ENCODE results near the gene SAMSN1. TPM values are rescaled to one million over a fixed set of nuclear protein-coding genes. Genes with fewer than 3 reads are reported as not detected.

SAMSN1 gene
- total RNA-seq, 6 experiments from 2014 or later = 1.2 to 7.4 (median 3.0) TPM

- DNase-seq (no peak), ATAC-seq (no peak)
- Histone ChIP-seq H3K27me3 (no peaks in the 10 kb centered on the region), H3K27ac (no peak overlapping the region), H3K36me3 (no peaks in the 10 kb centered on the region), H3K4me3 (no peak overlapping the region), H3K4me1 (no peaks in the 10 kb centered on the region), H3K9me3 (no peaks in the 10 kb centered on the region)
- intact Hi-C loops (cut with DNase I) = no loop called here
- 40% methylated on average over 4 of the region's 4 CpGs for WGBS (ENCODE audit: insufficient coverage, low coverage, low lambda C conversion rate, missing lambda C conversion rate)
- TF ChIP-seq CTCF (IDR thresholded peaks at IDR 0.05) (no peak), POLR2A (IDR thresholded peaks at IDR 0.05) (no peak)
Measured at GRCh38 chr21:14469641-14470040, 76.5 kb downstream of the SAMSN1 start.

- H3K4me1 ChIP-seq = no peaks in the 10 kb centered on the region
- intact Hi-C loops (cut with DNase I) = no loop called here
- no peaks in the 10 kb centered on the region for H3K9me3 ChIP-seq
- TF ChIP-seq POLR2A (IDR thresholded peaks at IDR 0.05) (no peak), CTCF (IDR thresholded peaks at IDR 0.05) (no peak)
- no peaks in the 10 kb centered on the region for H3K36me3 ChIP-seq
- WGBS (ENCODE audit: insufficient coverage, low coverage, low lambda C conversion rate, missing lambda C conversion rate) = 0% methylated on average over 1 of the region's 1 CpG
- H3K27ac ChIP-seq = no peak overlapping the region
- H3K4me3 ChIP-seq = no peak overlapping the region
- DNase-seq (no peak), ATAC-seq (no peak)
- no peaks in the 10 kb centered on the region for H3K27me3 ChIP-seq
Measured at GRCh38 chr21:14466715-14467114, 79.4 kb downstream of the SAMSN1 start.

- H3K4me3 ChIP-seq = no peak overlapping the region
- H3K36me3 ChIP-seq = no peaks in the 10 kb centered on the region
- H3K27me3 ChIP-seq = no peaks in the 10 kb centered on the region
- DNase-seq (no peak), ATAC-seq (no peak)
- no peak overlapping the region for H3K27ac ChIP-seq
- intact Hi-C loops (cut with DNase I) = no loop called here
- H3K9me3 ChIP-seq = no peaks in the 10 kb centered on the region
- no peaks in the 10 kb centered on the region for H3K4me1 ChIP-seq
- WGBS (ENCODE audit: insufficient coverage, low coverage, low lambda C conversion rate, missing lambda C conversion rate) = 75% methylated on average over 3 of the region's 3 CpGs
- TF ChIP-seq CTCF (IDR thresholded peaks at IDR 0.05) = no peak
- no peak for TF ChIP-seq POLR2A (IDR thresholded peaks at IDR 0.05)
Measured at GRCh38 chr21:14457762-14458161, 88.4 kb downstream of the SAMSN1 start.

- no peaks in the 10 kb centered on the region for H3K27me3 ChIP-seq
- H3K9me3 ChIP-seq = no peaks in the 10 kb centered on the region
- no peak for DNase-seq
- H3K4me1 ChIP-seq = no peaks in the 10 kb centered on the region
- no peaks in the 10 kb centered on the region for H3K36me3 ChIP-seq
- no peak for TF ChIP-seq CTCF (IDR thresholded peaks at IDR 0.05)
- TF ChIP-seq POLR2A (IDR thresholded peaks at IDR 0.05) = no peak
- no peak overlapping the region for H3K4me3 ChIP-seq
- 88% methylated on average over 1 of the region's 1 CpG for WGBS (ENCODE audit: insufficient coverage, low coverage, low lambda C conversion rate, missing lambda C conversion rate)
- no peak for ATAC-seq
- intact Hi-C loops (cut with DNase I) = no loop called here
- no peak overlapping the region for H3K27ac ChIP-seq
Measured at GRCh38 chr21:14456911-14457310, 89.2 kb downstream of the SAMSN1 start.

All from right lobe of liver (tissue), 6 donors.